Measurements from ENCODE around the gene PTPRM.

- TF ChIP-seq ZBTB17 (tag by site-specific recombination; IDR thresholded peaks at IDR 0.05) (no peak), ZNF548 (tag by site-specific recombination; IDR thresholded peaks at IDR 0.05) (no peak), ZNF175 (tag by site-specific recombination; IDR thresholded peaks at IDR 0.05) (no peak), SP2 (tag by site-specific recombination; IDR thresholded peaks at IDR 0.05) (no peak)
Observed at GRCh38 chr18:8229040-8229439, 661.9 kb downstream of the PTPRM start.

Data from HEK293 (cell line).